Loucy (cell line): ENCODE measurements around the gene ANKZF1.

Experiments used
- EZH2phosphoT487 ChIP-seq: fragments of 200-600 bp; IDR thresholded peaks from 2 replicates; pipeline ENCODE4 v1.6.1; 2018; ENCODE audit warnings: antibody characterized with exemption, mild to moderate bottlenecking, moderate library complexity, borderline replicate concordance
- TF ChIP-seq, protein P1 (sequence below): fragments of 200-600 bp; sonication (generic); conservative IDR thresholded peaks from 2 replicates; pipeline ENCODE4 v1.5.1; 2014; ENCODE audit warnings: mild to moderate bottlenecking, antibody characterized with exemption, low read length

DNA sequence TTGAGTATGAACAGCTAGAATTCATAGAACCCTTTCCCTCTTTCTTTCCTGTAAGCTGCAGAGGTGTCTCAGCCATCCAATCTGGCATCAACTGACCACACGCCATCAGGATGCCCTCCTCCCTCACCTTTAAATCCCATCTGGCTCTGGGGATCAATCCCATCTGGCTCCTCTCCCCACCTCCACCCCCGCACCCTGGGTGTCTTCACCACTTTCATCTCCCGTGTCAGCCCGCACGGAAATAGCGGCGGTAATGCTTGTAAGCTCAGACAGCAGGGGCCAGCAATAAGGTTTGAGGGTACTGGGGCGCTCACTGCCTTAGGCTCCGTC, 22.9 kb downstream of the ANKZF1 start:
- TF ChIP-seq, protein P1, sequence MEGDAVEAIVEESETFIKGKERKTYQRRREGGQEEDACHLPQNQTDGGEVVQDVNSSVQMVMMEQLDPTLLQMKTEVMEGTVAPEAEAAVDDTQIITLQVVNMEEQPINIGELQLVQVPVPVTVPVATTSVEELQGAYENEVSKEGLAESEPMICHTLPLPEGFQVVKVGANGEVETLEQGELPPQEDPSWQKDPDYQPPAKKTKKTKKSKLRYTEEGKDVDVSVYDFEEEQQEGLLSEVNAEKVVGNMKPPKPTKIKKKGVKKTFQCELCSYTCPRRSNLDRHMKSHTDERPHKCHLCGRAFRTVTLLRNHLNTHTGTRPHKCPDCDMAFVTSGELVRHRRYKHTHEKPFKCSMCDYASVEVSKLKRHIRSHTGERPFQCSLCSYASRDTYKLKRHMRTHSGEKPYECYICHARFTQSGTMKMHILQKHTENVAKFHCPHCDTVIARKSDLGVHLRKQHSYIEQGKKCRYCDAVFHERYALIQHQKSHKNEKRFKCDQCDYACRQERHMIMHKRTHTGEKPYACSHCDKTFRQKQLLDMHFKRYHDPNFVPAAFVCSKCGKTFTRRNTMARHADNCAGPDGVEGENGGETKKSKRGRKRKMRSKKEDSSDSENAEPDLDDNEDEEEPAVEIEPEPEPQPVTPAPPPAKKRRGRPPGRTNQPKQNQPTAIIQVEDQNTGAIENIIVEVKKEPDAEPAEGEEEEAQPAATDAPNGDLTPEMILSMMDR = no peak
- no peak for TF ChIP-seq EZH2phosphoT487
